Trophoblast cell (in vitro differentiated cells and primary cell): Measurements from ENCODE around the gene RAB22A.

Source experiments
- DNase-seq, 2 donors: peaks; one replicate each; pipeline ENCODE4 v3.0.0-alpha.2; 2016
- H2AFZ ChIP-seq: 2 replicates; pipeline ENCODE4 v1.6.1; 2013; ENCODE audit warnings: low read length, moderate library complexity, mild to moderate bottlenecking; ENCODE audit not compliant: insufficient read depth, poor library complexity
- H2AK5ac ChIP-seq: 2 replicates; pipeline ENCODE4 v1.6.1; 2013; ENCODE audit warnings: mild to moderate bottlenecking, low read length
- H2BK120ac ChIP-seq: 2 replicates; pipeline ENCODE4 v1.6.1; 2013; ENCODE audit warnings: low read length, mild to moderate bottlenecking, moderate library complexity; ENCODE audit not compliant: insufficient read depth, poor library complexity
- H2BK12ac ChIP-seq: 2 replicates; pipeline ENCODE4 v1.6.1; 2013; ENCODE audit warnings: mild to moderate bottlenecking, low read length, moderate library complexity
- H2BK5ac ChIP-seq: 2 replicates; pipeline ENCODE4 v1.6.1; 2013; ENCODE audit warnings: low read length, low read depth, moderate library complexity, mild to moderate bottlenecking; ENCODE audit not compliant: poor library complexity
- H3K14ac ChIP-seq: 2 replicates; pipeline ENCODE4 v1.6.1; 2013; ENCODE audit warnings: mild to moderate bottlenecking, low read length
- H3K18ac ChIP-seq: 2 replicates; pipeline ENCODE4 v1.6.1; 2013; ENCODE audit warnings: mild to moderate bottlenecking, low read length
- H3K23ac ChIP-seq: 2 replicates; pipeline ENCODE4 v1.6.1; 2013; ENCODE audit warnings: low read length
- H3K27ac ChIP-seq: 2 replicates; pipeline ENCODE4 v1.5.1; 2013; ENCODE audit warnings: low read depth, mild to moderate bottlenecking, inconsistent platforms, low read length, moderate library complexity
- H3K27me3 ChIP-seq: 2 replicates; pipeline ENCODE4 v1.6.1; 2013; ENCODE audit warnings: inconsistent platforms, mild to moderate bottlenecking, low read length, moderate library complexity; ENCODE audit not compliant: insufficient read depth
- H3K36me3 ChIP-seq, 2 experiments: 1 replicate in 1 of 2; 2 replicates in 1 of 2; pipeline ENCODE4 v1.6.1; 2013; ENCODE audit warnings: low read length in 2 of 2, mild to moderate bottlenecking in 2 of 2, moderate library complexity in 1 of 2; ENCODE audit not compliant: insufficient read depth in 2 of 2, control insufficient read depth in 1 of 2
- H3K4ac ChIP-seq: 2 replicates; pipeline ENCODE4 v1.6.1; 2013; ENCODE audit warnings: low read depth, mild to moderate bottlenecking, low read length, moderate library complexity
- H3K4me1 ChIP-seq, 2 experiments: 1 replicate in 1 of 2; 2 replicates in 1 of 2; pipeline ENCODE4 v1.6.1; 2013; ENCODE audit warnings: low read length in 2 of 2, mild to moderate bottlenecking in 2 of 2, moderate library complexity in 1 of 2; ENCODE audit not compliant: insufficient read depth in 2 of 2, control insufficient read depth in 1 of 2
- H3K4me2 ChIP-seq: 2 replicates; pipeline ENCODE4 v1.6.1; 2013; ENCODE audit warnings: inconsistent platforms, mild to moderate bottlenecking, low read length, moderate library complexity
- H3K4me3 ChIP-seq: 2 replicates; pipeline ENCODE4 v1.5.1; 2013; ENCODE audit warnings: mild to moderate bottlenecking, low read depth, low read length, inconsistent platforms
- H3K79me1 ChIP-seq: one replicate; pipeline ENCODE4 v1.6.1; 2013; ENCODE audit warnings: low read length
- H3K79me2 ChIP-seq: 2 replicates; pipeline ENCODE4 v1.6.1; 2013; ENCODE audit warnings: low read length, mild to moderate bottlenecking; ENCODE audit not compliant: control insufficient read depth, insufficient read depth, poor library complexity
- H3K9ac ChIP-seq: 2 replicates; pipeline ENCODE4 v1.6.1; 2013; ENCODE audit warnings: mild to moderate bottlenecking, low read length
- H3K9me3 ChIP-seq: 2 replicates; pipeline ENCODE4 v1.6.1; 2013; ENCODE audit warnings: low read depth, mild to moderate bottlenecking, control low read depth, inconsistent platforms, low read length; ENCODE audit not compliant: insufficient read depth
- H4K12ac ChIP-seq: 2 replicates; pipeline ENCODE4 v1.6.1; 2013; ENCODE audit warnings: low read depth, mild to moderate bottlenecking, low read length, moderate library complexity
- H4K8ac ChIP-seq: 2 replicates; pipeline ENCODE4 v1.6.1; 2013; ENCODE audit warnings: low read depth, mild to moderate bottlenecking, low read length, moderate library complexity
- H4K91ac ChIP-seq: one replicate; pipeline ENCODE4 v1.6.1; 2013; ENCODE audit warnings: low read depth, mild to moderate bottlenecking, low read length, moderate library complexity
- WGBS: extraction: QIAGEN DNeasy Blood & Tissue Kit; methylation state at CpG from one replicate; pipeline ENCODE4 v1.1.7; 2013; ENCODE audit warnings: missing lambda C conversion rate; ENCODE audit not compliant: insufficient read length, insufficient coverage; ENCODE audit errors: extremely low coverage; 5-methylcytosine and 5-hydroxymethylcytosine counted together

The RAB22A gene

DNA sequence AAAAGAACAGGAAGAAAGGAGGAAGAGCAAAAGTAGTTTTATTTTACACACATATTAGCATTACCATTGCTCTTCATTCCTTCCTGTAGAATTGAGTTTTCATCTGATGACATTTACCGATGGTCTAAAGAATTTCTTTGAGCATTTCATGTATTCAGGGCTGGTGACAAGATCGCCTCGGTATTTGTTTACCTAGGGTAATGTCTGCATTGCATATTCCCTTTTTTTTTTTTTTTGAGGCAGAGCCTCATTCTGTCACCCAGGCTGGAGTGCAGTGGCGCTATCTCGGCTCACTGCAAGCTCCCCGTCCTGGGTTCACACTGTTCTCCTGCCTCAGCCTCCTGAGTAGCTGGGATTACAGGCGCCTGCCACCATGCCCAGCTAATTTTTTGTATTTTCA lies 19.3 kb downstream of the RAB22A start:
- no peak overlapping the region for H3K9ac ChIP-seq
- no peak overlapping the region for H3K4ac ChIP-seq
- WGBS = no CpG with 5 or more reads among the region's 7 CpGs
- no peak overlapping the region for H2BK120ac ChIP-seq
- DNase-seq = peak; percentile 48 to 80
- H3K36me3 ChIP-seq = no peaks in the 10 kb centered on the region
- H4K8ac ChIP-seq = no peak overlapping the region
- H2AFZ ChIP-seq = no peak overlapping the region
- no peak overlapping the region for H2BK5ac ChIP-seq
- H3K18ac ChIP-seq = no peak overlapping the region
- no peak overlapping the region for H2AK5ac ChIP-seq
- H3K4me2 ChIP-seq = no peak overlapping the region
- no peaks in the 10 kb centered on the region for H3K79me1 ChIP-seq
- no peak overlapping the region for H4K12ac ChIP-seq
- H3K79me2 ChIP-seq = no peaks in the 10 kb centered on the region
- no peak overlapping the region for H2BK12ac ChIP-seq
- H3K23ac ChIP-seq = no peak overlapping the region
- no peaks in the 10 kb centered on the region for H3K4me1 ChIP-seq
- H3K27me3 ChIP-seq = no peaks in the 10 kb centered on the region
- no peak overlapping the region for H3K14ac ChIP-seq
- no peak overlapping the region for H4K91ac ChIP-seq
- H3K9me3 ChIP-seq = no peaks in the 10 kb centered on the region
- no peak overlapping the region for H3K4me3 ChIP-seq
- H3K27ac ChIP-seq = no peak overlapping the region

DNA sequence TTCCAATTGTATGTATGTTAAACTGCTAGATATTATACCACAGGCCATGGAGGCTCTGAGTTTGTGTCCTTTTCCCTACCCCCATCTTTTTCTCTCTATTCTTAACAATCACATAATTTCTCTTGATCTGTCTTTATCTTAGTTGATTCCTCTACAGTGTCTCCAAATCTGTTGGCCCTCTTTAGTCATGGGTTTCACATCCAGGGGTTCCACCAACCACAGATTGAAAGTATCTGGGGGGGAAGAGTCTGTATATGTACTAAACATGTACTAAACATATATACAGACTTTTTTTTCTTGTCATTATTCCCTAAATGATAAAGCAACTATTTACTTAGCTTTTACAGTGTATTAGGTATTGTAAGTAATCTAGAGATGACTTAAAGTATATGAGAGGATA lies 20.2 kb downstream of the RAB22A start:
- Histone ChIP-seq H4K8ac (no peak overlapping the region), H3K4me1 (no peaks in the 10 kb centered on the region), H2BK5ac (no peak overlapping the region), H3K4me3 (no peak overlapping the region), H3K18ac (no peak overlapping the region), H3K14ac (no peak overlapping the region), H2AFZ (no peak overlapping the region), H3K27ac (no peak overlapping the region), H3K79me1 (no peaks in the 10 kb centered on the region), H2BK12ac (no peak overlapping the region), H3K9ac (no peak overlapping the region), H2BK120ac (no peak overlapping the region), H3K79me2 (no peaks in the 10 kb centered on the region), H3K36me3 (no peaks in the 10 kb centered on the region), H3K9me3 (no peaks in the 10 kb centered on the region), H3K4ac (no peak overlapping the region), H3K4me2 (no peak overlapping the region), H4K91ac (no peak overlapping the region), H2AK5ac (no peak overlapping the region), H3K27me3 (no peaks in the 10 kb centered on the region), H3K23ac (no peak overlapping the region), H4K12ac (no peak overlapping the region)
- no peak for DNase-seq

DNA sequence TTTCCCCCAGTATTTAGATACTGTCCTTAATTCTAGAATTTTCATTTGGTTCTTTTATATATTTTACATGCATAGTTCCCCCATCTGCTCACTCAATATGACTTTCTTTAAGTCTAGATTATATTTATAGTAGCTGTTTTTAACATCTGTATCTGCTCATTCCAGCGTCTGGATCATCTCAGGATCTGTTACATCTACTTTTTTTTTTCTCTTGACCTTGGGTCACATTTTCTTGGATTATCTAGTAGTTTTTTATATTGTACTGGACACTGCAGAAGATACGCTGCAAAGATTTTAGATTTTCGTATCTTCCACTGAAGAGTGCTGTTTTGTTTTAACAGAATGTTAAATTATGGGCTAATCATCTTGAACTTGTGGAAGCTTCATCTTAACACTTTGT lies 20.7 kb downstream of the RAB22A start:
- no peaks in the 10 kb centered on the region for H3K36me3 ChIP-seq
- no peak overlapping the region for H2BK12ac ChIP-seq

DNA sequence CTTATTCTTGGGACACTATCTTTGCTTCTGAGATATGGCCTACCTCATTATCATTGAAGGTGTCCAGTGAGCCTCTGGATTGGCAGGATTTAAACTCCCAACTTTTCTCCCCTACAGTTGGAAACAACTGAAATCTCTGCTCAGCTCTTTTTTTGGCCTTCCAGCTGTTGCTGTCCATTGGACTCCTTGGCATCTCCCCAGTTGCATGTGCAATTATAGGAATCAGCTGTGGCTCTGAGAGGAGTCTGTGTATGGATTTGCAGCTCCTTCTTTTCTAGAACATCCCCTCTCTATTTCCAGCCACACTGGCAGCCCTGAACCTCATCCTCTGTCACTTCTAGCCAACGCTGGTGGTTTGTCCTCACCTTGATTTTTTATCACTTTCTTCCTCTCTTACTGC lies 21.2 kb downstream of the RAB22A start:
- WGBS = no CpG with 5 or more reads among the region's 1 CpG
- Histone ChIP-seq H3K4me2 (no peak overlapping the region), H3K9ac (no peak overlapping the region), H3K4me3 (no peak overlapping the region), H2BK120ac (no peak overlapping the region), H2AFZ (no peak overlapping the region), H3K4me1 (no peaks in the 10 kb centered on the region), H3K23ac (no peak overlapping the region), H3K9me3 (no peaks in the 10 kb centered on the region), H2BK5ac (no peak overlapping the region), H3K79me2 (no peaks in the 10 kb centered on the region), H3K79me1 (no peaks in the 10 kb centered on the region), H3K18ac (no peak overlapping the region), H2AK5ac (no peak overlapping the region), H2BK12ac (no peak overlapping the region), H4K12ac (no peak overlapping the region), H3K4ac (no peak overlapping the region), H3K27ac (no peak overlapping the region), H3K14ac (no peak overlapping the region), H4K8ac (no peak overlapping the region), H4K91ac (no peak overlapping the region), H3K36me3 (no peaks in the 10 kb centered on the region), H3K27me3 (no peaks in the 10 kb centered on the region)
- no peak for DNase-seq

More for the DNA sequence above, 20.7 kb downstream of the RAB22A start:
- Histone ChIP-seq H3K23ac (no peak overlapping the region), H3K27ac (no peak overlapping the region), H2BK5ac (no peak overlapping the region), H3K4ac (no peak overlapping the region), H3K4me3 (no peak overlapping the region), H3K4me2 (no peak overlapping the region), H3K79me1 (no peaks in the 10 kb centered on the region), H4K8ac (no peak overlapping the region), H2AK5ac (no peak overlapping the region), H3K9me3 (no peaks in the 10 kb centered on the region), H3K9ac (no peak overlapping the region), H3K18ac (no peak overlapping the region), H3K79me2 (no peaks in the 10 kb centered on the region), H2AFZ (no peak overlapping the region), H3K4me1 (no peaks in the 10 kb centered on the region), H3K27me3 (no peaks in the 10 kb centered on the region), H4K12ac (no peak overlapping the region), H3K14ac (no peak overlapping the region), H4K91ac (no peak overlapping the region), H2BK120ac (no peak overlapping the region)
- WGBS = no CpG with 5 or more reads among the region's 3 CpGs
- DNase-seq = no peak
